SK-N-SH treated with all-trans-retinoic acid at 6 μM for 48 hours (cell line): ENCODE data around the gene TDRKH.

Source experiments
- RARB ChIP-seq: fragments of 250-450 bp; sonication (Bioruptor Pico); IDR thresholded peaks from 2 replicates; pipeline ENCODE4 v1.8.0; 2021; ENCODE audit warnings: mild to moderate bottlenecking, moderate library complexity
- TF ChIP-seq, protein P1 (sequence below): fragments of 250-450 bp; sonication (Bioruptor Pico); IDR thresholded peaks from 2 replicates; pipeline ENCODE4 v1.5.0; 2020; ENCODE audit warnings: mild to moderate bottlenecking, moderate library complexity

DNA sequence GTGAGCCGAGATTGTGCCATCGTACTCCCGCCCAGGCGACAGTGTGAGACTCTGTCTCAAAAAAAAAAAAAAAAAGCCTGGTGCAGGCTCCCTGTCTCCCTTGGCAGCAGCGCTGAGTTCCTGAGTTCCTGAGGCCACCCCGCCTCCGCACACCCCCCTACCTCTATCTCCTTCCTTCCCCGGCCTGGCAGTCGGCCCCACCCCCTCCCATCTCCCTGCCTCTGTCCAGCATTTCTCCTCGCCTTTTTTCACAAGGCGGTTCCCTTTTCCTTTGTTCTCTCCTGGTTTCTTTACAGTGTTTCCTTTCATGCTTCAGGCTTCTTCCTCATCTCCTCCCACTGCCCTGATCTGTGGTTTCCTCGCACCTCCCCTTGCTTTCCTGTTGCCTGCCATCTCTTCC is 38.6 kb upstream of the TDRKH start:
- no peak for TF ChIP-seq RARB
- TF ChIP-seq, protein P1, sequence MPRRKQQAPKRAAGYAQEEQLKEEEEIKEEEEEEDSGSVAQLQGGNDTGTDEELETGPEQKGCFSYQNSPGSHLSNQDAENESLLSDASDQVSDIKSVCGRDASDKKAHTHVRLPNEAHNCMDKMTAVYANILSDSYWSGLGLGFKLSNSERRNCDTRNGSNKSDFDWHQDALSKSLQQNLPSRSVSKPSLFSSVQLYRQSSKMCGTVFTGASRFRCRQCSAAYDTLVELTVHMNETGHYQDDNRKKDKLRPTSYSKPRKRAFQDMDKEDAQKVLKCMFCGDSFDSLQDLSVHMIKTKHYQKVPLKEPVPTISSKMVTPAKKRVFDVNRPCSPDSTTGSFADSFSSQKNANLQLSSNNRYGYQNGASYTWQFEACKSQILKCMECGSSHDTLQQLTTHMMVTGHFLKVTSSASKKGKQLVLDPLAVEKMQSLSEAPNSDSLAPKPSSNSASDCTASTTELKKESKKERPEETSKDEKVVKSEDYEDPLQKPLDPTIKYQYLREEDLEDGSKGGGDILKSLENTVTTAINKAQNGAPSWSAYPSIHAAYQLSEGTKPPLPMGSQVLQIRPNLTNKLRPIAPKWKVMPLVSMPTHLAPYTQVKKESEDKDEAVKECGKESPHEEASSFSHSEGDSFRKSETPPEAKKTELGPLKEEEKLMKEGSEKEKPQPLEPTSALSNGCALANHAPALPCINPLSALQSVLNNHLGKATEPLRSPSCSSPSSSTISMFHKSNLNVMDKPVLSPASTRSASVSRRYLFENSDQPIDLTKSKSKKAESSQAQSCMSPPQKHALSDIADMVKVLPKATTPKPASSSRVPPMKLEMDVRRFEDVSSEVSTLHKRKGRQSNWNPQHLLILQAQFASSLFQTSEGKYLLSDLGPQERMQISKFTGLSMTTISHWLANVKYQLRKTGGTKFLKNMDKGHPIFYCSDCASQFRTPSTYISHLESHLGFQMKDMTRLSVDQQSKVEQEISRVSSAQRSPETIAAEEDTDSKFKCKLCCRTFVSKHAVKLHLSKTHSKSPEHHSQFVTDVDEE (CRISPR knock-in tag) = no peak
